A549 treated with RU486 at 1 μM for 4 hours (cell line): ENCODE measurements around the gene NLGN3. TPM values are rescaled to one million over a fixed set of nuclear protein-coding genes. Genes with fewer than 3 reads are reported as not detected.

Experiments used
- total RNA-seq: library from RNA; stranded (reverse); fragments of 200-300 nt; extraction: Qiagen RNA extraction; gene quantifications from 5 replicates; pipeline ENCODE4 v1.2.3, GENCODE V29; 2022; ENCODE audit warnings: low read depth

Gene NLGN3
- 0.89 to 1.0 TPM (median 1.00 TPM) in 5 replicates for total RNA-seq

GRCh38 chrX:71144651-71145050 is at the start of gene NLGN3:
Gene NLGN3 (plus strand): TSS chrX:71144841. CDS start chrX:71147750, 2,909 bp downstream.

GRCh38 chrX:71095555-71095980 is 49.1 kb upstream of the NLGN3 start, which contains the start of gene FOXO4:
Gene FOXO4 (plus strand): TSS chrX:71095851. CDS start chrX:71096529, 678 bp downstream.

GRCh38 chrX:71106427-71106826 is 38.2 kb upstream of the NLGN3 start, which contains the start of gene CXorf65:
Gene CXorf65 (minus strand): TSS chrX:71106740. CDS start chrX:71106556, 184 bp downstream.

GRCh38 chrX:71111141-71111843 is 33.3 kb upstream of the NLGN3 start, which contains the start of gene IL2RG:
Gene IL2RG (minus strand): TSS chrX:71111577. CDS start chrX:71111539, 38 bp downstream.

GRCh38 chrX:71118032-71118984 is 26.3 kb upstream of the NLGN3 start, which contains the start of gene MED12:
Gene MED12 (plus strand): TSS chrX:71118596. CDS start chrX:71118755, 159 bp downstream.

Other genes starting within 250 kb of the NLGN3 start
- gene TEX11, start 236.1 kb upstream of the NLGN3 start, total RNA-seq = not detected in 5 replicates
- not detected in 5 replicates for gene SLC7A3, start 213.7 kb upstream of the NLGN3 start, total RNA-seq
- 71.6 to 80.6 TPM (median 75.0 TPM) in 5 replicates for gene SNX12, start 76.5 kb upstream of the NLGN3 start, total RNA-seq
- gene FOXO4, start 49.0 kb upstream of the NLGN3 start, total RNA-seq = 0.87 to 2.2 TPM (median 1.3 TPM) in 5 replicates
- not detected in 5 replicates for gene CXorf65, start 38.1 kb upstream of the NLGN3 start, total RNA-seq
- 0.21 to 0.24 TPM (median 0.23 TPM) in 4 of 5 replicates, not detected in the other for gene IL2RG, start 33.3 kb upstream of the NLGN3 start, total RNA-seq
- 9.6 to 13.4 TPM (median 11.6 TPM) in 5 replicates for gene MED12, start 26.2 kb upstream of the NLGN3 start, total RNA-seq
- 0.19 TPM in 1 of 5 replicates, not detected in the others for gene GJB1, start 78.4 kb downstream of the NLGN3 start, total RNA-seq
- 10.5 to 14.4 TPM (median 11.4 TPM) in 5 replicates for gene ZMYM3, start 109.3 kb downstream of the NLGN3 start, total RNA-seq
- 363 to 404 TPM (median 378 TPM) in 5 replicates for gene NONO, start 138.8 kb downstream of the NLGN3 start, total RNA-seq
- gene ITGB1BP2, start 156.9 kb downstream of the NLGN3 start, total RNA-seq = 0.65 to 1.1 TPM (median 0.80 TPM) in 5 replicates
- 12.0 to 19.7 TPM (median 15.5 TPM) in 5 replicates for gene TAF1, start 221.5 kb downstream of the NLGN3 start, total RNA-seq